GM12878 (cell line): ENCODE measurements around the gene LPIN1. TPM values are rescaled to one million over a fixed set of nuclear protein-coding genes. Genes with fewer than 3 reads are reported as not detected.

Experiments used
- CREM ChIP-seq: IDR thresholded peaks from 2 replicates; pipeline ENCODE4 v1.6.1; 2014; ENCODE audit warnings: antibody characterized with exemption, low read depth
- FOS ChIP-seq: IDR thresholded peaks from 3 replicates; pipeline ENCODE4 v1.6.1; 2011; ENCODE audit warnings: borderline replicate concordance; ENCODE audit not compliant: insufficient read length; ENCODE audit errors: extremely low read depth
- JUND ChIP-seq: IDR thresholded peaks from 2 replicates; pipeline ENCODE4 v1.6.1; 2012; ENCODE audit warnings: low read depth, mild to moderate bottlenecking, low read length, improper control_type of control experiment, moderate library complexity
- KAT2A ChIP-seq: conservative IDR thresholded peaks from 2 replicates; pipeline ENCODE4 v1.6.1; 2011; ENCODE audit warnings: low read depth, low read length; ENCODE audit not compliant: control insufficient read depth
- NFYB ChIP-seq: IDR thresholded peaks from 2 replicates; pipeline ENCODE4 v1.6.1; 2011; ENCODE audit warnings: low read depth, mild to moderate bottlenecking, low read length, improper control_type of control experiment, moderate library complexity; ENCODE audit not compliant: insufficient read depth
- RUNX3 ChIP-seq: IDR thresholded peaks from 2 replicates; pipeline ENCODE4 v1.6.1; 2012; ENCODE audit warnings: low read length, inconsistent platforms
- SIN3A ChIP-seq: IDR thresholded peaks from 2 replicates; pipeline ENCODE4 v1.6.1; 2012; ENCODE audit warnings: low read depth, low read length, improper control_type of control experiment
- TAF1 ChIP-seq: IDR thresholded peaks from 2 replicates; pipeline ENCODE4 v1.6.1; 2011; ENCODE audit warnings: mild to moderate bottlenecking, low read depth, low read length, borderline replicate concordance
- ZNF384 ChIP-seq: IDR thresholded peaks from 2 replicates; pipeline ENCODE4 v1.6.1; 2012; ENCODE audit warnings: low read depth, mild to moderate bottlenecking, low read length, improper control_type of control experiment, borderline replicate concordance
- ZNF687 ChIP-seq: fragments of 450-650 bp; IDR thresholded peaks from 2 replicates; pipeline ENCODE4 v1.6.1; 2017; ENCODE audit warnings: mild to moderate bottlenecking, moderate library complexity
- polyA plus RNA-seq, 11 experiments: library from polyadenylated mRNA; depleted of rRNA in 4 of 11; unstranded in 6 of 11; stranded (reverse) in 5 of 11; fragments of >200 nt; fragmentation: Nextera tagmentation in 4 of 11; fragmentation: Illumina TruSeq in 1 of 11; extraction: Ambion mirVana in 4 of 11; extraction: Trizol in 1 of 11; gene quantifications; 1 replicate in 1 of 11; 2 replicates in 10 of 11; pipeline versions ENCODE4 v1.2.1 to v1.2.3, GENCODE V29; 2011 to 2016; ENCODE audit warnings: inconsistent platforms in 2 of 11, missing spikeins in 2 of 11, low read depth in 1 of 11
- total RNA-seq, 4 experiments: library from RNA; depleted of rRNA in 3 of 4; stranded (reverse); fragments of >200 nt in 3 of 4; fragmentation: Illumina TruSeq in 1 of 4; extraction: Trizol in 1 of 4; gene quantifications; 2 replicates each; pipeline versions ENCODE4 v1.2.1 to v1.2.3, GENCODE V29; 2013 to 2021

The LPIN1 gene
- total and polyA plus RNA-seq, 10 of the 15 experiments (the other 5 are each of a cell fraction or from before 2014, with no cell fraction given) = 18.8 to 82.5 (median 50.3) TPM

GRCh38 chr2:11746376-11746806 lies at the start of gene LPIN1 (continued):
- no peak for TF ChIP-seq KAT2A
- TF ChIP-seq TAF1 = peak; percentile 64; the same call in 1 of the 2 replicates
- no peak for TF ChIP-seq RUNX3
- no peak for TF ChIP-seq FOS
- no peak for TF ChIP-seq NFYB
- TF ChIP-seq SIN3A = peak; percentile 87
- peak; percentile 45; the same call in 1 of the 2 replicates for TF ChIP-seq CREM
- peak; percentile 86 for TF ChIP-seq ZNF687
- no peak for TF ChIP-seq ZNF384
- no peak for TF ChIP-seq JUND
